Testis (tissue), 2 donors: ENCODE data around the gene RAB22A.

Experiments
- CTCF ChIP-seq, 3 experiments: fragments of 450-650 bp in 2 of 3; fragments of 200-600 bp in 1 of 3; sonication (generic) in 1 of 3; IDR thresholded peaks; one replicate each; pipeline ENCODE4 v1.5.1; 2016 to 2019; ENCODE audit warnings: antibody characterized with exemption in 3 of 3, mild to moderate bottlenecking in 2 of 3, moderate library complexity in 1 of 3
- POLR2A ChIP-seq: fragments of 450-650 bp; IDR thresholded peaks from one replicate; pipeline ENCODE4 v1.6.1; 2017; ENCODE audit warnings: antibody characterized with exemption, mild to moderate bottlenecking, moderate library complexity

GRCh38 chr20:58398254-58398653 is 88.7 kb downstream of the RAB22A start:
- TF ChIP-seq POLR2A (no peak), CTCF (IDR thresholded peaks at IDR 0.05) (no peak)
